HL-60 (cell line): ENCODE results near the gene MAGI2.

Experiments
- DNase-seq, 2 experiments: peaks; one replicate each; pipeline ENCODE4 v3.0.0-alpha.2; 2010 to 2020; ENCODE audit warnings: low read depth in 1 of 2, low spot score in 1 of 2
- H3K27ac ChIP-seq: fragments of 250-450 bp; sonication (Bioruptor Pico); replicated peaks from 2 replicates; pipeline ENCODE4 v1.5.1; 2020; ENCODE audit warnings: mild to moderate bottlenecking, moderate library complexity
- H3K27me3 ChIP-seq: fragments of 250-450 bp; sonication (Bioruptor Pico); 2 replicates; pipeline ENCODE4 v1.5.1; 2021; ENCODE audit warnings: mild to moderate bottlenecking, moderate library complexity; ENCODE audit not compliant: insufficient read depth, poor library complexity, severe bottlenecking
- H3K4me3 ChIP-seq: replicated peaks from 2 replicates; pipeline ENCODE4 v1.5.1; 2011; ENCODE audit warnings: mild to moderate bottlenecking, control low read depth, low read length; ENCODE audit not compliant: insufficient read depth
- CTCF ChIP-seq: IDR thresholded peaks from one replicate; pipeline ENCODE4 v1.5.1; 2011; ENCODE audit warnings: low read length, control low read depth, inconsistent platforms; ENCODE audit not compliant: insufficient read depth
- GABPA ChIP-seq: IDR thresholded peaks from 2 replicates; pipeline ENCODE4 v1.6.1; 2012; ENCODE audit warnings: low read depth
- POLR2AphosphoS5 ChIP-seq: IDR thresholded peaks from 2 replicates; pipeline ENCODE4 v1.6.1; 2012; ENCODE audit warnings: low read depth
- REST ChIP-seq: IDR thresholded peaks from 2 replicates; pipeline ENCODE4 v1.6.1; 2012; ENCODE audit warnings: low read depth; ENCODE audit not compliant: insufficient replicate concordance
- SPI1 ChIP-seq: IDR thresholded peaks from 2 replicates; pipeline ENCODE4 v1.6.1; 2012; ENCODE audit warnings: low read depth, mild to moderate bottlenecking, borderline replicate concordance

Gene MAGI2

GRCh38 chr7:78444267-78444666, 1009.2 kb downstream of the MAGI2 start:
- H3K27ac ChIP-seq, result no peak overlapping the region
- DNase-seq, result no peak
- peak; percentile 66 for TF ChIP-seq SPI1
- TF ChIP-seq POLR2AphosphoS5, result no peak
- H3K4me3 ChIP-seq, result no peak overlapping the region
- H3K27me3 ChIP-seq, result no peaks in the 10 kb centered on the region

GRCh38 chr7:78443811-78444210, 1009.7 kb downstream of the MAGI2 start:
- H3K4me3 ChIP-seq, result no peak overlapping the region
- no peaks in the 10 kb centered on the region for H3K27me3 ChIP-seq
- DNase-seq, result no peak
- H3K27ac ChIP-seq, result no peak overlapping the region
- TF ChIP-seq POLR2AphosphoS5, result no peak
- no peak for TF ChIP-seq REST
- TF ChIP-seq SPI1, result no peak
- TF ChIP-seq CTCF, result no peak
- TF ChIP-seq GABPA, result no peak

- Histone ChIP-seq H3K27ac (no peak overlapping the region), H3K27me3 (no peaks in the 10 kb centered on the region), H3K4me3 (no peak overlapping the region)
- no peak for DNase-seq
- TF ChIP-seq REST, result no peak
- no peak for TF ChIP-seq POLR2AphosphoS5
- no peak for TF ChIP-seq CTCF
- TF ChIP-seq SPI1, result no peak
- no peak for TF ChIP-seq GABPA
Observed at GRCh38 chr7:78441737-78442136, 1011.7 kb downstream of the MAGI2 start.

- Histone ChIP-seq H3K27me3 (no peaks in the 10 kb centered on the region), H3K4me3 (no peak overlapping the region), H3K27ac (no peak overlapping the region)
- TF ChIP-seq POLR2AphosphoS5, result no peak
- TF ChIP-seq GABPA, result no peak
- no peak for TF ChIP-seq CTCF
- TF ChIP-seq REST, result no peak
- no peak for TF ChIP-seq SPI1
- DNase-seq, result no peak
Observed at GRCh38 chr7:78438433-78438832, 1015.0 kb downstream of the MAGI2 start.
